ENCODE data around the gene ACTN1.
"Not testable (repeated sequence)": the region's sequence is repeated elsewhere in the genome, so short reads cannot be mapped to it uniquely, and the experiment has no call there.

Gene ACTN1

GRCh38 chr14:68862954-68863594 lies 116.0 kb downstream of the ACTN1 start:
- DNase-seq (ENCODE audit: low read depth): peak; percentile 16

- no peak for DNase-seq (ENCODE audit: low read depth)
Observed at GRCh38 chr14:68860771-68861170, 118.3 kb downstream of the ACTN1 start.

GRCh38 chr14:68857516-68858070 lies 121.5 kb downstream of the ACTN1 start:
- no peak for DNase-seq (ENCODE audit: low read depth)

GRCh38 chr14:68856572-68856971 lies 122.5 kb downstream of the ACTN1 start:
- no peak for DNase-seq (ENCODE audit: low read depth)

- no peak for DNase-seq (ENCODE audit: low read depth)
Observed at GRCh38 chr14:68854421-68854820, 124.7 kb downstream of the ACTN1 start.

GRCh38 chr14:68853749-68854148 lies 125.4 kb downstream of the ACTN1 start:
- DNase-seq (ENCODE audit: low read depth): no peak

GRCh38 chr14:68852493-68852892 lies 126.6 kb downstream of the ACTN1 start:
- not testable (repeated sequence) for DNase-seq (ENCODE audit: low read depth)

GRCh38 chr14:68851078-68851477 lies 128.0 kb downstream of the ACTN1 start:
- no peak for DNase-seq (ENCODE audit: low read depth)

GRCh38 chr14:68849416-68849815 lies 129.7 kb downstream of the ACTN1 start:
- no peak for DNase-seq (ENCODE audit: low read depth)

GRCh38 chr14:68848253-68848652 lies 130.8 kb downstream of the ACTN1 start:
- no peak for DNase-seq (ENCODE audit: low read depth)

- DNase-seq (ENCODE audit: low read depth): not testable (repeated sequence)
Observed at GRCh38 chr14:68847640-68848039, 131.5 kb downstream of the ACTN1 start.

- DNase-seq (ENCODE audit: low read depth): no peak
Observed at GRCh38 chr14:68846466-68846865, 132.6 kb downstream of the ACTN1 start.

- DNase-seq (ENCODE audit: low read depth): no peak
Observed at GRCh38 chr14:68844210-68844545, 134.9 kb downstream of the ACTN1 start.

GRCh38 chr14:68843471-68844209 lies 135.5 kb downstream of the ACTN1 start:
- peak; percentile 51 for DNase-seq (ENCODE audit: low read depth)

GRCh38 chr14:68842298-68842697 lies 136.8 kb downstream of the ACTN1 start:
- DNase-seq (ENCODE audit: low read depth): no peak

GRCh38 chr14:68841016-68841809 lies 137.9 kb downstream of the ACTN1 start:
- no peak for DNase-seq (ENCODE audit: low read depth)

GRCh38 chr14:68840454-68840853 lies 138.6 kb downstream of the ACTN1 start:
- DNase-seq (ENCODE audit: low read depth): no peak

GRCh38 chr14:68836082-68836481 lies 143.0 kb downstream of the ACTN1 start:
- no peak for DNase-seq (ENCODE audit: low read depth)

GRCh38 chr14:68834816-68835215 lies 144.3 kb downstream of the ACTN1 start:
- DNase-seq (ENCODE audit: low read depth): no peak

- no peak for DNase-seq (ENCODE audit: low read depth)
Observed at GRCh38 chr14:68828698-68829097, 150.4 kb downstream of the ACTN1 start.

- no peak for DNase-seq (ENCODE audit: low read depth)
Observed at GRCh38 chr14:68825729-68826128, 153.4 kb downstream of the ACTN1 start.

GRCh38 chr14:68824517-68825347 lies 154.4 kb downstream of the ACTN1 start:
- DNase-seq (ENCODE audit: low read depth): no peak

All from activated T-helper 1 cell treated with Interleukin-2 at 50 U/mL for 16 hours (primary cell).